Stimulated activated CD4-positive, alpha-beta T cell treated with anti-CD3 and anti-CD28 coated beads, TNF-alpha, amount 100 ng/mL, for 24 hours (primary cell): ENCODE results near the gene KIAA1614.

Experiments
- DNase-seq, 3 experiments: peaks; one replicate each; pipeline ENCODE4 v3.0.0-alpha.2; 2020; ENCODE audit warnings: low read depth in 3 of 3

KIAA1614 gene

GRCh38 chr1:180912801-180913565 is at the start of gene KIAA1614:
KIAA1614 (plus strand) TSS chr1:180912897; CDS start chr1:180913244, 347 bp downstream.
- no peak for DNase-seq

DNA sequence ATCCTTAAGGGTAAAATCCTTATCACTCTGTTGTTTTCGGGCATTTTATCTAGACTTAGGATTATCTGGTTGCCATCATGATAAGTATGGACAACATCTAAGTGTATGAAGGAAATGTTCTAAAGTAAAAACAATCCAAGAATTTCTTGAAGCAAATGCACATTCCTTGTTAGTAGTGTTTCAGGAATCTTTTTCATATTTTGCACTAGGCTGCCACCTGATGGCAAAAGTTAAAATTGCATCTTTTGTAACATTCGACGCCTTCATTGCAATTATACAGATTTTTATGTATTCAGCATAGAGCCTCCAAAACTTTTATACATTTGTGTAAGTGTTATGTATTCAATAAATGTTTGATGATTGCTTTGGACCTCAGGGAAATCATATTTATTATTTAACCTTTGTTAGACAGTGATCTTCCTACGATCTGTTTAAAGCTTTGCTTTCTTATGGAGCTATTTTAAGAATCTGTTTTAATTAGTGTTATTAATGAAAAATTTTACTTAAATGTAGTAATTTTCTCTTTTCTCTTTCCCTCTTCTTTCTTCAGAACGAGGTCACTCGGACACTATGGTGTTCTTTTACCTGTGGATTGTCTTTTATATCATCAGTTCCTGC is 49.4 kb upstream of the KIAA1614 start:
- no peak for DNase-seq

DNA sequence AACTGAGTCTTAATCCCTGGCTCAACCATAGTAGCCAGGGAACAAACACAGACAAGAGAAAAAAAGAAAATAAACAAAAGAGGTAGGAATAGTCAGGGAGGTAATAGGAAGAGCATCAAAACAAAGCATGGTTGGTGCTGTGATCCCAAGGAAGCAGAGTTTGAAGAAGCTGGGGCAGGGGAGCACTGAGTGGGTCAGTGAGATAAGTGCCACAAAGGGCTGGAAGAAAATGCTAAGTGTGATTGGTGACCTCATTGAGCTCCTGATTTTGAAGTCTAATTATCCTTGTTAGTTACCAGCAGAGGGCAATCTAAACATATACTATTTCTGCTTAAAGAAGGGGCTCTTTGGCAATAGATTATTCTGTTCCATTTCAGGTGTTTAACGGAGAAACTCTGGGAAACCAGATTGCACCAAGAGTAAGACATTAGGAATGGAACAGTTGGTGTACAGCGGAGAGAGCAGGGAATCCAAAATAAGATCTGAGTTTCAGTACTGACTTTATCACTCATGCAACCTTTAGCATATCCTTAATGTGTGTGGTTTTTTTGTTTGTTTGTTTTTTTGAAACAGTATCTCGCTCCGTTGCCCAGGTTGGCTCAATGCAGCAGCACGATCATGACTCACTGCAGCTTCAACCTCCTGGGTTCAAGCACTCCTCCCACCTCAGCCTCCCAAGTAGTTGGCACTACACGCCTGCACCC is 30.7 kb upstream of the KIAA1614 start:
- DNase-seq, result no peak

GRCh38 chr1:180884588-180885300 is 28.0 kb upstream of the KIAA1614 start:
- no peak for DNase-seq

DNA sequence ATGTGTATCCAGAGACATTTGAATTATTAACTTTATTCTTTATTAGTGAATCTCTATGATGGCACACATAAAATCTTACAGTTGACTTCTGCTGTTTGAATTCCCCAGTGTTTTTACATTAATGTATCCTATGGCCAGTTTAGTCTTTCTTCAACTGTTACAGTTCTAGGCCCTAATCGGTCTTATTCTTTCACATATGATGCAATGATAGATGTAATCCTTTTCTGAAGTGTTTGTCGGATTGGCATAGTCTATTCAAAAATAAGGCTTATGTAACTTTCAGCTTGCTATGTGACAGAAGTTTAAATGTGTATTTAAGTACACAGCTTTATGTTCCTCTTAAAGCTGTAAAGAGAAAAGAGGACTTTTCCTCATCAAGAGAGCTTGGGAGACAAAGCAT is 26.4 kb upstream of the KIAA1614 start:
- DNase-seq, result no peak

- no peak for DNase-seq
Measured at GRCh38 chr1:180887841-180888240, 24.9 kb upstream of the KIAA1614 start.

DNA sequence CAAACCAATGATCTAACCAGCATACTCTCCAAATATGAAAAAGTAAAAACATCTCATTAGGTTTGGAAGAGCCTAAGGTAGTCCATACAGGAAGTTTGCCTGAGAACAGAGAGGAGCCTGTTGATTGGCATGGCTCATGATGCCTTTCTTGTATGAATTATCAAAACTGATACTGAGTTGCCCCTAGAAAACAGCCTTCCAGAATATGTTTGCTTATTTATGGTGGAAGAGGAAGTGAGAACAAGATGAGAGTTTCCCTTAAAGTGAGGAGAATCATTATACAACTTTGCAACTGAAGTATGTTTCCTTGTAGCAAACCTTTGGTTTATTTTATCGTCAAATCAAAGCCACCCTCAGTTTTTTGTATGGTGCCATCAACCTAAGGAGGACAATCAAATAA is 23.8 kb upstream of the KIAA1614 start:
- no peak for DNase-seq

DNA sequence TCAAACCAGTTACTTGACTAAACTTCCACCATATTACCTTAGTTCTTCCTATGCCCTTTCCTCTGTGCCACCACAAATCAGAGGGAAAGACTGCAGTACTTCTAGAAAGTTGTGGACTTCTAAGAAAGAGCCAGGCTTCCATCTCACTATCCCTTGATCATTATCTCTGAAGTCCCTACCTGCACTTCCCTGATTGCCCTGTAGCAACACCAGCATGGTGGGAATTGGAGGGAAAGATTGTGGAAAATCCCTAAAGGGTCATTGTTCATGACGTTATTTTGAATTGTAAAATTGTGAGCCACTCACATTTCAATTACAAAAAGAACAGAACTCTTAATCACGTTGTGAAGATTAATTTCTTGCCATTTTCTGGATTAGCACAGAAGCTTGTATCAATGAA is 23.4 kb upstream of the KIAA1614 start:
- DNase-seq, result no peak

DNA sequence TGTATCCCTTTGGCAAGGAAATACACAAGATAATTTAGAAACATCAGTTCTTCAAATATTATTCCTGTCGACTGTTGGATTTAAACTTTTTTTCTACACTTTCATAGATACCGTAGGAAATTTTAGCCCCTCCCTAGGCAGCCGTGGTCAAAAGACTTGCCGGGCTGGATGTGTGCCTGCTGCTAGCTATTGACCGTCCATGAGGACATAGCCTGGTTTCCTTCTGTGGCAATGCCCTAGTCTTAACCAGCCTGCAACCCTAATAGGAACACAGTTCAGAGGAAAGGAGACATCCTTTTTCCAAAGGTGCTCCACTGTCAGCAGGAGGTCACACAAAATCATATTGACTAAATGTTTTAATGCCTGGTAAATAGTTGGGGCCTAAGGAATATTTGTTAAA is 20.4 kb upstream of the KIAA1614 start:
- DNase-seq, result no peak

DNA sequence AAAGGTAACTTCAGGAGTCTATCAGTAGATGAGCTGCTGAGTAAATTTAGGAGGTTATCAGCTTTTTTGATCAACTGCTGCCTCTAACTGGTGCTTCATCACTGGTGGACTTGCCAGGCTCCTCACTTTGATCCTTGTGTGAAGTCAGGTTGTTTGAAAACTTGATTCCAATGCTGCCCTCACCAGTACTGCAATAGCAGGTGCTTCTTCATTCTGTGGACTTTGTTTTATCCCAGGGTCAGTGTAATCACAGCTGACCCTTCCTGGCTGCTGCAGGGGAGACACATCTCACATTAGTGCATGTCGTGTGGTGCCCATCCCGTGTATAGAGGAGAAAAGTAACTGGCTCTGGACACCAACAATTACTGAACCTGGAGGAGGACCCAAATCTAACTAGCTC is 20.0 kb upstream of the KIAA1614 start:
- no peak for DNase-seq

GRCh38 chr1:180893614-180894013 is 19.1 kb upstream of the KIAA1614 start:
- DNase-seq, result no peak

DNA sequence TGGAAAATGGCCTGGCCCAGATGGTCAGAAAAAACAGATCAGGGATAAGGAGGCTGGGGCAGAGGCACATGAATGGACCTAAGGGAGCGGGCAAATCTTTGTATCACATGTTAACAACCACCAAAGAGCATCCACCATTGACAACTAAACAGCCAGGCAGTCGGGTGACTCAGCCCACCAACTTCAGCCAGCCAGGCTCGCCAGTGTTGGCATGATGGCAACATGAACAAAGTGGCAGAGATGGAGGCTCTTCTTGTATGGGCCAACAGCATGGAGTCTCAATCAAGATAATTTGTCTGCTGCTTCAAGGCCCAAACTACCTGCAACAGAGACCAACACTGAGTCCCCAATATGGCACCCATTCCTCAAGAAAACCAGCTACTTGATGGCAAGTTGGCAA is 16.5 kb upstream of the KIAA1614 start:
- no peak for DNase-seq

DNA sequence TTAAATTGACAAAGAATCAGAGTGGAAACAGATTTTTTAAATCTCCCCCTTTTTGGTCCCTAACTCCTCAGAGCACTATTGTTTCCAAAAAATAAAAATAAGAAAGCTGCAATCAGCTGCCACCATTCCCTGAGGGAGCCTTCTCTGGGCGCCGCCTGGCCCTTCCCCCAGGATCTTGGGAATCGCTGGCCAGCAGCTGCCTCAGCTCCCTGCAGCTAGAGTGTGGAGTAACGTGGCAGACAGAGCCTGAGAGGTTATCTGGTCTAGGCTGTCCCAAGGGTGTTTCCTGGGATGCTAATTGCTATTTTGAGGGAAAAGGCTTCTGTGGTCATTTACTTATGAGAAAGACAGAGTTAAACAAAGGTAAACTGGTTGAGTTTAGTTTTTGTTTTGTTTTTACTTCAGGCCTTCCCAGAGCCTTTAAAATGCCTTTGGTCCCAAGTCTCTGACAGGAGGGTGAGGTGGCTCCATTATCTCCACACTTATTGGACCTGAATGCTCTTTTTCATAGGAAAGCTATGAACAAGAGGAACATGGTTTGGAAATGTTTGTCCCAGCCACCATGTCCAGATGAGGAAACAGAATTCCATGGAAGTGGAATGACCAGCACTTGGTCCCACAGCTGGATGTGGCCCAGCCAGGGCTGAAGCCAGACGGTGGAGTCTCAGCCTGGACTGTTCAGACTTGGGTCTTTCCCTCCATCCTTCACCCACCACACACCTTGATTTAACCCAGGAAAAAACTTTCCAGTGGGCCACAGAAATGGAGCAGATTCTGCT is 14.1 kb upstream of the KIAA1614 start:
- DNase-seq, result no peak

DNA sequence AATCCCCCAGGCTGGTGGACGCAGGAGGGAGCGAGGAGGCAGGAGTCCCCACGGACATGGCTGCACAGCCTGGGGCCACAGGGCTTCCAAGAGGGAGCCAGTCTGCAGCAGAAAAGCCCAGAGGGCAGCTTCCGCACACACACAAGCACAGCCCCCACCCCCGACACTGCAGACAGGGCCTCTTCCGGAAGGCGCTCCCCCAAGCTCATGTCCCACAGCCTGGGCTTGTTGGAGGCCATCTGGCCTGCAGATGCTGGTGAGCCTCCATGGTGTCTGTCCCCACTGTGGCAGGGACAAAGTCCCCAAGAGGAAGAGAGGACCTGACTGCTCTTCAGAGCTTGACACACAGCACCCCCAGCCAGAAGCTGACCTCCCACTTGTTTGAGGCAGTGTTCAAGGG is 13.4 kb upstream of the KIAA1614 start:
- DNase-seq, result no peak

- DNase-seq, result no peak
Measured at GRCh38 chr1:180901076-180901990, 11.4 kb upstream of the KIAA1614 start.

GRCh38 chr1:180902541-180902940 is 10.2 kb upstream of the KIAA1614 start:
- no peak for DNase-seq

DNA sequence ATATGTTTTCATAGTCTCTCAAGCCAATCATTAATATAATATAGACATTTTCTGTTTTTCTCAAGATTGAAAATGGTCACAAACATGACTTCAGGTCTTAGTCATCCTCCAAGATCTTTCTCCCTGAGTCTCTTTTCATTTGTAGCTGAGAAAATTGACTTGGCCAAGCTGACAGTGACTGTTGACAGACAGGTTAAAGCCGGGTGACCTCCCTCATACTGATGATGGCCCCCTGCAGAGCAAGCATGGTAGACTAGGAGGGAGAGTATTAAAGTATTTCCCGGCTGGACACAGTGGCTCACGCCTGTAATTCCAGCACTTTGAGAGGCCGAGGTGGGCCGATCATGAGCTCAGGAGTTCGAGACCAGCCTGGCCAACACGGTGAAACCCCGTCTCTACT is 6.8 kb upstream of the KIAA1614 start:
- no peak for DNase-seq

DNA sequence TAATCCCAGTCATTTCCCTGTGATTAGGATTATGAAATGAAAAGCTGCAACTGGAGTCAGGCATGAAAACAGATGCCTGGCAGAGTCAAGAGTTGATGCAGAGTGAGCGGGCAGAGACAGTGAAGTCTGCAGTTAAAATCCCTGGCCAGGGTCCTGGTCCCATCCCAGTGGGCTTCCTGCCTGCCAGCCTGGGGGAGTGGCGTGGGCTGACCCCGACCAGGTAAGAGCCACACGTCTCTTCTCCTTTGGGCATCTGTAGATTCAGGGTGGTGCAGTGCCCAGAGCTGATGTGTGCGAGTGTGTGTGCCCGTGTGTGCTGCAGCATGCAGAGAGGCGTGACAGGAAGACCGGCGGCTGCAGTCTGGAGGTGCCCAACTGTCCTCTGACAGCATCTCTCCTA is 6.2 kb upstream of the KIAA1614 start:
- no peak for DNase-seq

DNA sequence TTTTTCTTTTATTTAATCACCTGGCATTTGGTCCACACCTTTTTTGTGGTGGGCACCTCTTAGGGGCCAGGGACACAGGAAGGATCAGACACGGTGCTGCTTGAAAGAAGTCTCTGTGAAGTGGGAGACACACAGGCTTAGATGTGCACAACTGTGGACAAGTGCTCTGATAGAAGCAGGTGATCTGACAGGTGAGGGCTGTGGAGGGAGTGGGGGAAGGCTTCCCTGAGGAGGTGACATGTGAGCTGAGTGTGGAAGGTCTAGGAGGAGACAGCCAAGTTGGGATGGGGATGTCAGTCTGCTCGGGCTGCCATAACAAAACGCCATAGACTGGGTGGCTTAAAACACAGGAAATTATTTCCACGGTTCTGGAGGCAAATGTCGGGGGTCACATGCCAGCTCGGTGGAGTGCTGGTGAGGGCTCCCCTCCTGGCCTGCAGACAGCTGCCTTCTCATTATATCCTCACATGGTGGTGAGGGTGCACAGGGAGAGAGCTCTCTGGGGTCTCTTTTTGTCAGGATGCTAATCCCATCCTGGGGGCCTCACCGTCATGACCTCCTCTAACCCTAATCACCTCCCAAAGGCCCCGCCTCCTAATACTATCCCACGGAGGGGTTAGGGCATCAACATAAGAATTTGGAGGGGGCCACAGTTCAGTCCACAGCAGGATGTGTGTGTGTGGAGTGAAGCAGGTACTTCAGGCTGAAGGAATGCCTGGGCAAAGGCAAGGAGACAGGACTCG is 5.2 kb upstream of the KIAA1614 start:
- no peak for DNase-seq
